Suprapubic skin (tissue), 2 donors: ENCODE measurements around the gene DLG1.

Experiments
- EP300 ChIP-seq: sonication (generic); formaldehyde crosslinking; IDR thresholded peaks from one replicate; pipeline ENCODE4 v1.6.1; 2017; ENCODE audit warnings: antibody characterized with exemption
- POLR2A ChIP-seq, 2 donors: fragments of 450-650 bp; IDR thresholded peaks; one replicate each; pipeline ENCODE4 v1.6.1; 2017; ENCODE audit warnings: antibody characterized with exemption in 2 of 2, mild to moderate bottlenecking in 2 of 2, moderate library complexity in 2 of 2

- TF ChIP-seq POLR2A (IDR thresholded peaks at IDR 0.05) (no peak), EP300 (no peak)
Measured at GRCh38 chr3:197080344-197080743, 218.1 kb downstream of the DLG1 start.
